ENCODE data around the gene AIPL1. TPM values are rescaled to one million over a fixed set of nuclear protein-coding genes. Genes with fewer than 3 reads are reported as not detected.

The AIPL1 gene
- total and polyA plus RNA-seq, 2 experiments from 2014 or later = 0.17 to 0.24 TPM

DNA sequence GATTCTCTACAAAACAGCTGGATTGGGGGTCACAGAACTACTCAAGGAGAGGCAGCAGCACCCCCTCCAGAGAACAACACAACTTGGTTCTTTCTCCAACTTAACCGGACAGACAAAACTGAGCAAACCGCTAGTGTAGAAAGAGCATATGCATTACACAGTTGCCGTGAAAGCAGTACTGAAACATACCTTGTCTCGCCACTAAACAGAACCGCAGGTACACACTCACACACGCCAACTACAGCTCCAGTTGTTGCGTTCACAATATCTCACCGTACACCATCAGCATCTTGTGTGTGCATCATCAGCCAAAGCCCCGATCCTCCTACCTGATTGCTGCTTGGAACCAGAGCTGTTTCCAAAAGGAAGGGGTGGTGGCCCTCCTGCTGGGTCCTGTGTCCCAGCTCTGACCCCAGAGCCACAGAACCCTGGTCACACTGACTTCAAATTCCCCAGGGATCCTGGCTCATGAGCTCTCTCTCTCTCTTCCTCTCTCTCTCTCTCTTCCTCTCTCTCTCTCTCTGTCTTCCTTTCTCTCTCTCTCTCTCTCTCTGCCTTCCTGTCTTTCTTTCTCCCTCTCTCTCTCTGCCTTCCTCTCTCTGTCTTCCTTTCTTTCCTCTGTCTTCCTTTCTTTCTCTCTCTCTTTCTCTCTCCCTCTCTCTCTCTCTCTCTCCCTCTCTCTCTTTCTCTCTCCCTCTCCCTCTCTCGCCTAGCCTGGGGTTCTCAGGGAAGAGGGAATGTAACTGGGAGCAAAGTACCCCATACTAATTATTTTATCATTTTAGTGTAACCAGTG lies 17.7 kb upstream of the AIPL1 start:
- Histone ChIP-seq H3K36me3 (ENCODE audit: insufficient read depth) (peaks cover 17% of the 10 kb centered on the region), H3K9me2 (ENCODE audit: insufficient read depth) (no peaks in the 10 kb centered on the region), H3K4me3 (no peak overlapping the region), H2AFZ (no peak overlapping the region), H3K27me3 (ENCODE audit: insufficient read depth) (no peaks in the 10 kb centered on the region), H3K4me2 (peak overlapping the region; percentile 65; the same call in 1 of the 2 replicates), H3F3A (replicated peaks; ENCODE audit: low read depth) (0 out of 2 replicates have a peak, but pooled peaks cover 17% of the 10 kb centered on the region), H3K27ac (ENCODE audit: low read depth) (peak overlapping the region; percentile 76; the same call in 1 of the 2 replicates), H3K4me1 (ENCODE audit: insufficient read depth) (peaks cover 33% of the 10 kb centered on the region), H3K79me2 (replicated peaks; ENCODE audit: insufficient read depth) (no peaks in the 10 kb centered on the region), H4K20me1 (replicated peaks; ENCODE audit: insufficient read depth) (peaks cover 9% of the 10 kb centered on the region)
- no peaks in the 10 kb centered on the region for H3K9me3 Mint-ChIP-seq
- DNase-seq (ENCODE audit: low spot score) = peak; percentile 34
- H3K4me1 Mint-ChIP-seq = peaks cover 66% of the 10 kb centered on the region
- H3K4me3 Mint-ChIP-seq = peak overlapping the region; percentile 11; the same call in 1 of the 3 replicates
- peaks cover 37% of the 10 kb centered on the region for H3K36me3 Mint-ChIP-seq (ENCODE audit: low read depth)
- H3K27ac Mint-ChIP-seq = peak overlapping the region; percentile 2
- peaks cover 27% of the 10 kb centered on the region for H3K27me3 Mint-ChIP-seq (ENCODE audit: insufficient read depth, low read depth, poor library complexity)
- TF ChIP-seq EZH2phosphoT487 (IDR thresholded peaks at IDR 0.05; ENCODE audit: unreplicated experiment) (no peak), CREB1 (CRISPR knock-in tag; IDR thresholded peaks at IDR 0.05; ENCODE audit: low read depth) (no peak), ETS1 (IDR thresholded peaks at IDR 0.05) (no peak), EZH2 (IDR thresholded peaks at IDR 0.05; ENCODE audit: low read depth, unreplicated experiment) (no peak), ZNF331 (CRISPR knock-in tag; IDR thresholded peaks at IDR 0.05; ENCODE audit: low read depth) (no peak), POLR2AphosphoS5 (IDR thresholded peaks at IDR 0.05; ENCODE audit: low read depth) (no peak), JUNB (IDR thresholded peaks at IDR 0.05; ENCODE audit: unreplicated experiment) (no peak), REST (IDR thresholded peaks at IDR 0.05; ENCODE audit: unreplicated experiment) (no peak), ZNF462 (CRISPR knock-in tag; IDR thresholded peaks at IDR 0.05) (no peak), NANOG (IDR thresholded peaks at IDR 0.05; ENCODE audit: borderline replicate concordance) (no peak), ZNF114 (CRISPR knock-in tag; IDR thresholded peaks at IDR 0.05) (no peak), STAT1 (IDR thresholded peaks at IDR 0.05; ENCODE audit: unreplicated experiment) (no peak)
- TF ChIP-seq, protein P1, sequence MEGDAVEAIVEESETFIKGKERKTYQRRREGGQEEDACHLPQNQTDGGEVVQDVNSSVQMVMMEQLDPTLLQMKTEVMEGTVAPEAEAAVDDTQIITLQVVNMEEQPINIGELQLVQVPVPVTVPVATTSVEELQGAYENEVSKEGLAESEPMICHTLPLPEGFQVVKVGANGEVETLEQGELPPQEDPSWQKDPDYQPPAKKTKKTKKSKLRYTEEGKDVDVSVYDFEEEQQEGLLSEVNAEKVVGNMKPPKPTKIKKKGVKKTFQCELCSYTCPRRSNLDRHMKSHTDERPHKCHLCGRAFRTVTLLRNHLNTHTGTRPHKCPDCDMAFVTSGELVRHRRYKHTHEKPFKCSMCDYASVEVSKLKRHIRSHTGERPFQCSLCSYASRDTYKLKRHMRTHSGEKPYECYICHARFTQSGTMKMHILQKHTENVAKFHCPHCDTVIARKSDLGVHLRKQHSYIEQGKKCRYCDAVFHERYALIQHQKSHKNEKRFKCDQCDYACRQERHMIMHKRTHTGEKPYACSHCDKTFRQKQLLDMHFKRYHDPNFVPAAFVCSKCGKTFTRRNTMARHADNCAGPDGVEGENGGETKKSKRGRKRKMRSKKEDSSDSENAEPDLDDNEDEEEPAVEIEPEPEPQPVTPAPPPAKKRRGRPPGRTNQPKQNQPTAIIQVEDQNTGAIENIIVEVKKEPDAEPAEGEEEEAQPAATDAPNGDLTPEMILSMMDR (conservative IDR thresholded peaks at IDR 0.05; ENCODE audit: low read depth in 2 of 2) = no peak
- ATAC-seq = no peak
